Trophoblast cell (in vitro differentiated cells and primary cell): ENCODE results near the gene PRELP.

Experiments
- DNase-seq, 2 donors: peaks; one replicate each; pipeline ENCODE4 v3.0.0-alpha.2; 2016
- H2AFZ ChIP-seq: 2 replicates; pipeline ENCODE4 v1.6.1; 2013; ENCODE audit warnings: low read length, moderate library complexity, mild to moderate bottlenecking; ENCODE audit not compliant: insufficient read depth, poor library complexity
- H2AK5ac ChIP-seq: 2 replicates; pipeline ENCODE4 v1.6.1; 2013; ENCODE audit warnings: mild to moderate bottlenecking, low read length
- H2BK120ac ChIP-seq: 2 replicates; pipeline ENCODE4 v1.6.1; 2013; ENCODE audit warnings: low read length, mild to moderate bottlenecking, moderate library complexity; ENCODE audit not compliant: insufficient read depth, poor library complexity
- H2BK12ac ChIP-seq: 2 replicates; pipeline ENCODE4 v1.6.1; 2013; ENCODE audit warnings: mild to moderate bottlenecking, low read length, moderate library complexity
- H2BK5ac ChIP-seq: 2 replicates; pipeline ENCODE4 v1.6.1; 2013; ENCODE audit warnings: low read length, low read depth, moderate library complexity, mild to moderate bottlenecking; ENCODE audit not compliant: poor library complexity
- H3K14ac ChIP-seq: 2 replicates; pipeline ENCODE4 v1.6.1; 2013; ENCODE audit warnings: mild to moderate bottlenecking, low read length
- H3K18ac ChIP-seq: 2 replicates; pipeline ENCODE4 v1.6.1; 2013; ENCODE audit warnings: mild to moderate bottlenecking, low read length
- H3K23ac ChIP-seq: 2 replicates; pipeline ENCODE4 v1.6.1; 2013; ENCODE audit warnings: low read length
- H3K27ac ChIP-seq: 2 replicates; pipeline ENCODE4 v1.5.1; 2013; ENCODE audit warnings: low read depth, mild to moderate bottlenecking, inconsistent platforms, low read length, moderate library complexity
- H3K27me3 ChIP-seq: 2 replicates; pipeline ENCODE4 v1.6.1; 2013; ENCODE audit warnings: inconsistent platforms, mild to moderate bottlenecking, low read length, moderate library complexity; ENCODE audit not compliant: insufficient read depth
- H3K36me3 ChIP-seq, 2 experiments: 1 replicate in 1 of 2; 2 replicates in 1 of 2; pipeline ENCODE4 v1.6.1; 2013; ENCODE audit warnings: low read length in 2 of 2, mild to moderate bottlenecking in 2 of 2, moderate library complexity in 1 of 2; ENCODE audit not compliant: insufficient read depth in 2 of 2, control insufficient read depth in 1 of 2
- H3K4ac ChIP-seq: 2 replicates; pipeline ENCODE4 v1.6.1; 2013; ENCODE audit warnings: low read depth, mild to moderate bottlenecking, low read length, moderate library complexity
- H3K4me1 ChIP-seq, 2 experiments: 1 replicate in 1 of 2; 2 replicates in 1 of 2; pipeline ENCODE4 v1.6.1; 2013; ENCODE audit warnings: low read length in 2 of 2, mild to moderate bottlenecking in 2 of 2, moderate library complexity in 1 of 2; ENCODE audit not compliant: insufficient read depth in 2 of 2, control insufficient read depth in 1 of 2
- H3K4me2 ChIP-seq: 2 replicates; pipeline ENCODE4 v1.6.1; 2013; ENCODE audit warnings: inconsistent platforms, mild to moderate bottlenecking, low read length, moderate library complexity
- H3K4me3 ChIP-seq: 2 replicates; pipeline ENCODE4 v1.5.1; 2013; ENCODE audit warnings: mild to moderate bottlenecking, low read depth, low read length, inconsistent platforms
- H3K79me1 ChIP-seq: one replicate; pipeline ENCODE4 v1.6.1; 2013; ENCODE audit warnings: low read length
- H3K79me2 ChIP-seq: 2 replicates; pipeline ENCODE4 v1.6.1; 2013; ENCODE audit warnings: low read length, mild to moderate bottlenecking; ENCODE audit not compliant: control insufficient read depth, insufficient read depth, poor library complexity
- H3K9ac ChIP-seq: 2 replicates; pipeline ENCODE4 v1.6.1; 2013; ENCODE audit warnings: mild to moderate bottlenecking, low read length
- H3K9me3 ChIP-seq: 2 replicates; pipeline ENCODE4 v1.6.1; 2013; ENCODE audit warnings: low read depth, mild to moderate bottlenecking, control low read depth, inconsistent platforms, low read length; ENCODE audit not compliant: insufficient read depth
- H4K12ac ChIP-seq: 2 replicates; pipeline ENCODE4 v1.6.1; 2013; ENCODE audit warnings: low read depth, mild to moderate bottlenecking, low read length, moderate library complexity
- H4K8ac ChIP-seq: 2 replicates; pipeline ENCODE4 v1.6.1; 2013; ENCODE audit warnings: low read depth, mild to moderate bottlenecking, low read length, moderate library complexity
- H4K91ac ChIP-seq: one replicate; pipeline ENCODE4 v1.6.1; 2013; ENCODE audit warnings: low read depth, mild to moderate bottlenecking, low read length, moderate library complexity
- WGBS: extraction: QIAGEN DNeasy Blood & Tissue Kit; methylation state at CpG from one replicate; pipeline ENCODE4 v1.1.7; 2013; ENCODE audit warnings: missing lambda C conversion rate; ENCODE audit not compliant: insufficient read length, insufficient coverage; ENCODE audit errors: extremely low coverage; 5-methylcytosine and 5-hydroxymethylcytosine counted together

Gene PRELP

DNA sequence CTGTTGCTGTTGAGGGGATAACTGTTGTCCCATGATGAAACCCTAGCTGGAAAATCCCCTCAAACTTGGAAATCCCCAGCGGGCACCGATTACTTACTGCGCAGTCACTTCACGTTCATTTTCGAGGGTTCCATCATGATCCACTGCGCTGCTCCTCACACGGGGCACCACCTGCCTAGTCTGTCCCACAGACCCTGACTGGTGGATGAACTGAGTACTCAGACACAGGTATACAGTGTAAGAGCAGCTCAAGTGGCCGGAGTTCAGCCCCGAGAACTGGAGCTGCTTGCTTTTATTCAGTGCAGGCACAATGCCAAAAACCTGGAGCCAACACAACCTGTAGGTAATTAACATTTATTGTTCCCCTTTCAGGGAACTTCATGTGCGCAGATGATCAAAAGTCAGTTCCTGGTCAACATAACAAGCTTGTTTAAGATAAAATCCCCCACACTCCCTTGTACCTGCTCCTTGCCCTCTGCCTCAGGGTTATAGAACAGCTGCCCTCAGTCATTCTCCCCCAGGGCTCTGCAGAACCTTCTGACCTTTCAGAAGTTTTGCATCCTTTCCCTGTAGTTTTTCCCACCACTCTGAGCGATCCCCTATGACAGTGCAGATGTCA, 46.5 kb upstream of the PRELP start:
- Histone ChIP-seq H3K9me3 (no peaks in the 10 kb centered on the region), H3K4ac (no peak overlapping the region), H3K79me1 (no peaks in the 10 kb centered on the region)

DNA sequence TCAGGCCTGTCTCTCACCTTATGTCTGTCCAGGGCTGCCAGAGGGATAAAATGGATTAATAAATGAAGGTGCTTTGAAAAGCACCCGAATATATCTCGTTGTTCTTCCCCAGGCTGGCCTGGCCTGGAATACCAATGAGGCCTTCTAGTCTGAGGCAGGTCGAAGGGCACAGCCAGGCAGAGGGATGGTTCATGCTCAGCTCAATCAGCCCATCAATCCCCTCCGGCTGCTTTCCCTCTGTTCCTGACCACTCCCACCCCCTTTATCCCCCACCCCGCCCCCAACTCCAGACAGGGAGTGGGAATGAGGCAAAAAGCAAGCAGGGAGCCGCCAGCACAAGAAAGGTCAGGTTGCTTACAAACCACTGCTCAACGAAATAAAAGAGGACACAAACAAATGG, 40.0 kb upstream of the PRELP start:
- no CpG with 5 or more reads among the region's 7 CpGs for WGBS
- Histone ChIP-seq H3K27ac (no peak overlapping the region), H2BK120ac (no peak overlapping the region), H2AFZ (no peak overlapping the region), H2AK5ac (no peak overlapping the region), H2BK5ac (no peak overlapping the region), H3K18ac (no peak overlapping the region), H3K23ac (no peak overlapping the region), H3K4ac (no peak overlapping the region), H2BK12ac (no peak overlapping the region), H3K4me1 (no peaks in the 10 kb centered on the region), H4K12ac (no peak overlapping the region), H3K79me1 (no peaks in the 10 kb centered on the region), H3K9ac (no peak overlapping the region), H3K9me3 (peaks cover 2% of the 10 kb centered on the region), H3K79me2 (no peaks in the 10 kb centered on the region), H4K8ac (no peak overlapping the region), H3K14ac (no peak overlapping the region), H3K4me3 (no peak overlapping the region), H3K36me3 (no peaks in the 10 kb centered on the region), H3K27me3 (no peaks in the 10 kb centered on the region), H3K4me2 (no peak overlapping the region), H4K91ac (peak overlapping the region; percentile 16)
- no peak for DNase-seq

More for the DNA sequence above, 46.5 kb upstream of the PRELP start:
- Histone ChIP-seq H3K27me3 (peaks cover 2% of the 10 kb centered on the region), H2AFZ (no peak overlapping the region), H3K36me3 (no peaks in the 10 kb centered on the region), H3K23ac (no peak overlapping the region), H3K4me2 (no peak overlapping the region), H2BK5ac (no peak overlapping the region), H4K91ac (no peak overlapping the region), H3K79me2 (no peaks in the 10 kb centered on the region), H3K27ac (no peak overlapping the region), H3K14ac (no peak overlapping the region), H2AK5ac (no peak overlapping the region), H4K8ac (no peak overlapping the region), H3K4me3 (no peak overlapping the region), H3K4me1 (peaks cover 0 to 6% of the 10 kb centered on the region in 2 experiments), H3K9ac (no peak overlapping the region), H3K18ac (no peak overlapping the region), H2BK12ac (no peak overlapping the region), H4K12ac (no peak overlapping the region), H2BK120ac (no peak overlapping the region)
- DNase-seq, result peak in 1 of 2 donors; percentile 17
- WGBS, result no CpG with 5 or more reads among the region's 11 CpGs

DNA sequence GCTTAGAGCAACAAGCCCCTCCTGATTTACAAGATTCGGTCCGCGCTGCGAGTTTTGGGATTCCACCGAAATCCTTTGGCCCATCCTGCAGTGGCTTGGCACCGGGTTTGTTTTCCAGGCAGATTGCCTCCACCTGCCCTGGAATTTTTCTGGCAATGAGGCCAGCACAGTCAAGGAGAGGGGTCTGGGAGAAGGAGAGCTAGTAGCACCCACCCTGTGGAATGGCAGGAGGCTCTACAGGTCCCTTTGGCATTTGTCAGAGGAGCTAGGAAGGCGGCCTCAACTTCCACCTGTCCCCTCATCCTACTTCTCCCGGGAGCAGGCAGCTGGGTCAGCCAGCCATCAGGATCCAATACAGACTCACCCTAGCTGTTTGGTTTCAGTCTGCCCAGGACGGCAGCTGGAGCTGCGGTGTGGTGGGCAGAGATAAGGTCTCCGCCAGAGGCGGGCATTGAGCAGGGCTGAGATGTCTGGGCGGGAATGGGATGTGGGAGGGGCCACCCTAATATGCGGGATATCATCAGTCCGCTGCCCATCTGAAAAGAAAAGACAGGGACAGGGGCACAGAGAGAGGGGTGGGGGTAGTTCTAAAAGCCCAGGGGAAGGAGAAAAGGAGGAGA, 37.8 kb upstream of the PRELP start:
- H3K4me2 ChIP-seq, result no peak overlapping the region
- no peak overlapping the region for H2BK12ac ChIP-seq
- no peak for DNase-seq
- no peak overlapping the region for H3K18ac ChIP-seq
- H3K36me3 ChIP-seq, result no peaks in the 10 kb centered on the region
- H3K14ac ChIP-seq, result no peak overlapping the region
- WGBS, result no CpG with 5 or more reads among the region's 15 CpGs
- H4K12ac ChIP-seq, result no peak overlapping the region
- H4K8ac ChIP-seq, result no peak overlapping the region
- H2AK5ac ChIP-seq, result no peak overlapping the region
- no peak overlapping the region for H2BK5ac ChIP-seq
- H3K79me1 ChIP-seq, result no peaks in the 10 kb centered on the region
- H4K91ac ChIP-seq, result no peak overlapping the region
- H2AFZ ChIP-seq, result no peak overlapping the region
- no peak overlapping the region for H3K4ac ChIP-seq
- H3K4me3 ChIP-seq, result no peak overlapping the region
- H3K79me2 ChIP-seq, result no peaks in the 10 kb centered on the region
- H3K4me1 ChIP-seq, result no peaks in the 10 kb centered on the region
- no peaks in the 10 kb centered on the region for H3K27me3 ChIP-seq
- peaks cover 2% of the 10 kb centered on the region for H3K9me3 ChIP-seq
- H3K23ac ChIP-seq, result no peak overlapping the region
- no peak overlapping the region for H2BK120ac ChIP-seq
- no peak overlapping the region for H3K27ac ChIP-seq
- H3K9ac ChIP-seq, result no peak overlapping the region

DNA sequence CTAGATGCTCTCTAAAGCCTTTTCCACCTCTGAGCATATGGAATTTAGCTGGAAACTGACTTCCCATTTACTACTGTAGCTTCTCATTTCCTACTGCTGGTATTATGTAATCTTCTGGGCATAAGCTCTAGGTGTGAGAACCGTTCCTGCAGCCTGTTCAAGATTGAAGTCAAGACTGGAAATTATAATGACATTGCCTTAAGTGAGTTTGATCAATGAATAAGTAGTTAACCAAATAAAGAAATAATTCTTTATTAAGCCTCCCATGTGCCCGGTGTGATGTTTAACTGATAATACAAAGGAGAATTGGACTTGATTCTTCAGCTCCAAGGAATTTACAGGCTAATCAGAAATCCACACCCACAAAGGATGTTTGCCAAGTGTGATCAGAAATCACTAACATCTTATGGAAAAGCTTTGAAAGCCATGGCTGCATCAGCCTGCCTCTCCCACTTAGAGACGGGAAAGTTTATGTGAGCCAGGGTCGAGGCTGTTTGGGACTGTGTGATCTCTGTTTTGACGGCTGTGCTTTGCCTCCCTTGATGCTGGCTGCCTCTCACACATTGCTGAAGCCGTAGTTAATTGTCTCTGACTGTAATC, 36.4 kb upstream of the PRELP start:
- Histone ChIP-seq H3K79me1 (no peaks in the 10 kb centered on the region), H3K36me3 (no peaks in the 10 kb centered on the region), H3K4me3 (no peak overlapping the region), H2BK120ac (no peak overlapping the region), H4K91ac (no peak overlapping the region), H3K4me1 (no peaks in the 10 kb centered on the region), H3K27me3 (no peaks in the 10 kb centered on the region), H3K4me2 (no peak overlapping the region), H3K4ac (no peak overlapping the region), H3K14ac (no peak overlapping the region), H2AK5ac (no peak overlapping the region), H3K27ac (no peak overlapping the region), H4K8ac (no peak overlapping the region), H3K79me2 (no peaks in the 10 kb centered on the region), H2BK12ac (no peak overlapping the region), H2BK5ac (no peak overlapping the region), H3K9me3 (peaks cover 2% of the 10 kb centered on the region), H3K23ac (no peak overlapping the region), H4K12ac (no peak overlapping the region), H3K18ac (no peak overlapping the region), H3K9ac (no peak overlapping the region), H2AFZ (no peak overlapping the region)
- DNase-seq, result no peak
- WGBS, result no CpG with 5 or more reads among the region's 6 CpGs
